ENCODE measurements around the gene CACNA1A. TPM values are rescaled to one million over a fixed set of nuclear protein-coding genes. Genes with fewer than 3 reads are reported as not detected.

CACNA1A gene
- total and polyA plus RNA-seq, 2 of the 4 experiments (the other 2 are of a cell fraction), result 5.9 to 15.0 TPM

DNA sequence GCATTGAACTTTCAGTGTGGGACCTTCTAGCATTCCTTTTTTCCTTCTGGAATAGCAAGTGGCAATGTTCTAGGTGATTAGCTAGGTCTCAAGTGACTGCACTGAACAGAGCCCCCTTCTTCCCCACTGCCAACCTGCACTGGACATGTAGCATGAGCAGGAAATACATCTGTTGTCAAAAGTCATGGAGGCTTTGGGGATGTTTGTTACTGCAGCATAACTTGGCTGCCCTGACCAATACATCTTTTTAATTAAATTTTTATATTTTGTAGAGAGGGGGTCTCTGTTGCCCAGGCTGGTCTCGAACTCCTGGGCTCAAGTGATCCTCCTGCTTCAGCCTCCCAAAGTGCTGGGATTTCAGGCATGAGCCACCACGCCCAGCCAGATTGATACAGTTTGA is 163.6 kb downstream of the CACNA1A start:
- Histone ChIP-seq H3K36me3 (ENCODE audit: control insufficient read depth, insufficient read depth, low read length) (no peaks in the 10 kb centered on the region), H2AK9ac (replicated peaks; ENCODE audit: low read depth, low read length, poor library complexity) (no peak overlapping the region), H3K4me2 (ENCODE audit: low read depth, low read length) (no peak overlapping the region), H4K8ac (ENCODE audit: low read depth in 2 of 2, low read length in 2 of 2) (no peak overlapping the region), H3K23ac (ENCODE audit: low read depth, low read length) (no peak overlapping the region), H4K20me1 (ENCODE audit: insufficient read depth, low read length) (no peaks in the 10 kb centered on the region), H3K9ac (ENCODE audit: low read depth, low read length) (no peak overlapping the region), H3K79me1 (ENCODE audit: low read depth in 1 of 2, low read length in 2 of 2) (no peaks in the 10 kb centered on the region), H3K9me3 (ENCODE audit: control insufficient read depth, insufficient read depth, low read length) (no peaks in the 10 kb centered on the region), H3K9me1 (ENCODE audit: insufficient read depth, low read length) (no peaks in the 10 kb centered on the region), H2AFZ (replicated peaks; ENCODE audit: low read length, poor library complexity) (no peak overlapping the region), H3K4ac (ENCODE audit: low read depth, low read length) (no peak overlapping the region), H2BK120ac (ENCODE audit: low read depth, low read length) (no peak overlapping the region), H4K91ac (ENCODE audit: insufficient read depth, low read depth, low read length) (no peak overlapping the region), H2AK5ac (ENCODE audit: low read depth, low read length) (no peak overlapping the region), H3K4me1 (ENCODE audit: control insufficient read depth, insufficient read depth, low read length) (no peaks in the 10 kb centered on the region), H3K14ac (replicated peaks; ENCODE audit: low read depth, low read length) (no peak overlapping the region), H3K27ac (ENCODE audit: insufficient read depth, low read length) (no peak overlapping the region), H3K27me3 (ENCODE audit: control insufficient read depth, insufficient read depth, low read length) (no peaks in the 10 kb centered on the region), H4K5ac (ENCODE audit: low read depth, low read length) (no peak overlapping the region), H3K18ac (ENCODE audit: low read depth, low read length) (no peak overlapping the region), H2BK5ac (ENCODE audit: low read depth, low read length, poor library complexity, severe bottlenecking) (no peak overlapping the region), H2BK20ac (ENCODE audit: low read depth, low read length) (no peak overlapping the region), H2BK15ac (ENCODE audit: low read depth, low read length) (no peak overlapping the region), H3K56ac (ENCODE audit: extremely low read depth, insufficient read depth, low read length) (no peak overlapping the region), H3K4me3 (ENCODE audit: insufficient read depth, low read depth, low read length) (no peak overlapping the region)
- DNase-seq (no peak), ATAC-seq (ENCODE audit: low read depth) (no peak)
- no CpG with 5 or more reads among the region's 2 CpGs for WGBS, 2 experiments (ENCODE audit: extremely low coverage in 2 of 2, insufficient read length in 1 of 2)
- CTCF ChIA-PET, result no interaction called here
- TF ChIP-seq POLR2A (IDR thresholded peaks at IDR 0.05; ENCODE audit: low read depth, low read length) (no peak), BHLHE40 (IDR thresholded peaks at IDR 0.05; ENCODE audit: low read depth, low read length) (no peak), MXI1 (IDR thresholded peaks at IDR 0.05; ENCODE audit: borderline replicate concordance, low read depth, low read length) (no peak), MAZ (IDR thresholded peaks at IDR 0.05; ENCODE audit: borderline replicate concordance, low read depth, low read length) (no peak), RCOR1 (IDR thresholded peaks at IDR 0.05; ENCODE audit: insufficient replicate concordance, low read length) (no peak), FOS (IDR thresholded peaks at IDR 0.05; ENCODE audit: low read depth, low read length) (no peak), CHD1 (IDR thresholded peaks at IDR 0.05; ENCODE audit: low read depth, low read length) (no peak), SMC3 (IDR thresholded peaks at IDR 0.05; ENCODE audit: low read depth, low read length) (no peak)
- TF ChIP-seq, protein P1, sequence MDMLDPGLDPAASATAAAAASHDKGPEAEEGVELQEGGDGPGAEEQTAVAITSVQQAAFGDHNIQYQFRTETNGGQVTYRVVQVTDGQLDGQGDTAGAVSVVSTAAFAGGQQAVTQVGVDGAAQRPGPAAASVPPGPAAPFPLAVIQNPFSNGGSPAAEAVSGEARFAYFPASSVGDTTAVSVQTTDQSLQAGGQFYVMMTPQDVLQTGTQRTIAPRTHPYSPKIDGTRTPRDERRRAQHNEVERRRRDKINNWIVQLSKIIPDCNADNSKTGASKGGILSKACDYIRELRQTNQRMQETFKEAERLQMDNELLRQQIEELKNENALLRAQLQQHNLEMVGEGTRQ (IDR thresholded peaks at IDR 0.05; ENCODE audit: low read depth, low read length), result no peak
- TF ChIP-seq, protein P2, sequence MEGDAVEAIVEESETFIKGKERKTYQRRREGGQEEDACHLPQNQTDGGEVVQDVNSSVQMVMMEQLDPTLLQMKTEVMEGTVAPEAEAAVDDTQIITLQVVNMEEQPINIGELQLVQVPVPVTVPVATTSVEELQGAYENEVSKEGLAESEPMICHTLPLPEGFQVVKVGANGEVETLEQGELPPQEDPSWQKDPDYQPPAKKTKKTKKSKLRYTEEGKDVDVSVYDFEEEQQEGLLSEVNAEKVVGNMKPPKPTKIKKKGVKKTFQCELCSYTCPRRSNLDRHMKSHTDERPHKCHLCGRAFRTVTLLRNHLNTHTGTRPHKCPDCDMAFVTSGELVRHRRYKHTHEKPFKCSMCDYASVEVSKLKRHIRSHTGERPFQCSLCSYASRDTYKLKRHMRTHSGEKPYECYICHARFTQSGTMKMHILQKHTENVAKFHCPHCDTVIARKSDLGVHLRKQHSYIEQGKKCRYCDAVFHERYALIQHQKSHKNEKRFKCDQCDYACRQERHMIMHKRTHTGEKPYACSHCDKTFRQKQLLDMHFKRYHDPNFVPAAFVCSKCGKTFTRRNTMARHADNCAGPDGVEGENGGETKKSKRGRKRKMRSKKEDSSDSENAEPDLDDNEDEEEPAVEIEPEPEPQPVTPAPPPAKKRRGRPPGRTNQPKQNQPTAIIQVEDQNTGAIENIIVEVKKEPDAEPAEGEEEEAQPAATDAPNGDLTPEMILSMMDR (conservative IDR thresholded peaks at IDR 0.05; ENCODE audit: low read depth, low read length), result no peak
- TF ChIP-seq, protein P3, sequence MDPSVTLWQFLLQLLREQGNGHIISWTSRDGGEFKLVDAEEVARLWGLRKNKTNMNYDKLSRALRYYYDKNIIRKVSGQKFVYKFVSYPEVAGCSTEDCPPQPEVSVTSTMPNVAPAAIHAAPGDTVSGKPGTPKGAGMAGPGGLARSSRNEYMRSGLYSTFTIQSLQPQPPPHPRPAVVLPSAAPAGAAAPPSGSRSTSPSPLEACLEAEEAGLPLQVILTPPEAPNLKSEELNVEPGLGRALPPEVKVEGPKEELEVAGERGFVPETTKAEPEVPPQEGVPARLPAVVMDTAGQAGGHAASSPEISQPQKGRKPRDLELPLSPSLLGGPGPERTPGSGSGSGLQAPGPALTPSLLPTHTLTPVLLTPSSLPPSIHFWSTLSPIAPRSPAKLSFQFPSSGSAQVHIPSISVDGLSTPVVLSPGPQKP (IDR thresholded peaks at IDR 0.05; ENCODE audit: borderline replicate concordance, low read depth, low read length), result no peak
- intact Hi-C loops (cut with micrococcal nuclease), result no loop called here
- dilution Hi-C loops (cut with HindIII; ENCODE audit: low sequenced_read_pairs, unreplicated experiment), result no loop called here
- in situ Hi-C loops (cut with MboI; ENCODE audit: low sequenced_read_pairs), result no loop called here
- POLR2A ChIA-PET (ENCODE audit: unreplicated experiment), result no interaction called here
- no TSS peak for BruUV-seq (replicated peaks)

Data from IMR-90 (cell line).